GM12865 (cell line): ENCODE results near the gene CAP2.

Experiments
- DNase-seq: peaks from one replicate; pipeline ENCODE4 v3.0.0; 2010; ENCODE audit warnings: low read depth
- H3K4me3 ChIP-seq: 2 replicates; pipeline ENCODE4 v1.5.1; 2011; ENCODE audit warnings: mild to moderate bottlenecking, low read depth, low read length, control low read depth
- TF ChIP-seq, protein P1 (sequence below): IDR thresholded peaks from 2 replicates; pipeline ENCODE4 v1.5.1; 2011; ENCODE audit warnings: low read length, control low read depth, low read depth, inconsistent platforms; ENCODE audit not compliant: insufficient read depth; ENCODE audit errors: missing control alignments

CAP2 gene

DNA sequence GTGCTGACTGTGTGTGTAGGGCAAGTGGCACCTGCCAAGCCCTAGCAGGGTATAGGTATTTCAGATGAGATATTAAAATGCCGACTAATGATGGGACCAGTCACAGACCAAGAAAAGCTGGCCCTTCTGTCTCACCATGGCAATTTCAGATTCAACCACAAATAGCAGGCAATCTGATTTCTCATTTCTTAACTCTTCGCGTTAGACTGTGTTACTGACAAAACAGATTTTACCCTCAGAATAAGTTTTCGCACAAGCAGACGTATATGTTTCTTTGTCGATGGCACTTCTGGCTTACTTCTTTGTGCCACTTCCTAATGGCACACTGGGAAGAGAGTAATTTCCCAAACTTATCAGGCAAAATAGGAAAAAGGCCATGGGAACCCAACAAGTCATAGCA is 58.7 kb downstream of the CAP2 start:
- TF ChIP-seq, protein P1, sequence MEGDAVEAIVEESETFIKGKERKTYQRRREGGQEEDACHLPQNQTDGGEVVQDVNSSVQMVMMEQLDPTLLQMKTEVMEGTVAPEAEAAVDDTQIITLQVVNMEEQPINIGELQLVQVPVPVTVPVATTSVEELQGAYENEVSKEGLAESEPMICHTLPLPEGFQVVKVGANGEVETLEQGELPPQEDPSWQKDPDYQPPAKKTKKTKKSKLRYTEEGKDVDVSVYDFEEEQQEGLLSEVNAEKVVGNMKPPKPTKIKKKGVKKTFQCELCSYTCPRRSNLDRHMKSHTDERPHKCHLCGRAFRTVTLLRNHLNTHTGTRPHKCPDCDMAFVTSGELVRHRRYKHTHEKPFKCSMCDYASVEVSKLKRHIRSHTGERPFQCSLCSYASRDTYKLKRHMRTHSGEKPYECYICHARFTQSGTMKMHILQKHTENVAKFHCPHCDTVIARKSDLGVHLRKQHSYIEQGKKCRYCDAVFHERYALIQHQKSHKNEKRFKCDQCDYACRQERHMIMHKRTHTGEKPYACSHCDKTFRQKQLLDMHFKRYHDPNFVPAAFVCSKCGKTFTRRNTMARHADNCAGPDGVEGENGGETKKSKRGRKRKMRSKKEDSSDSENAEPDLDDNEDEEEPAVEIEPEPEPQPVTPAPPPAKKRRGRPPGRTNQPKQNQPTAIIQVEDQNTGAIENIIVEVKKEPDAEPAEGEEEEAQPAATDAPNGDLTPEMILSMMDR: no peak
- no peak overlapping the region for H3K4me3 ChIP-seq
- no peak for DNase-seq

- TF ChIP-seq, protein P1: no peak
- no peak for DNase-seq
- no peak overlapping the region for H3K4me3 ChIP-seq
Measured at GRCh38 chr6:17454316-17455005, 61.1 kb downstream of the CAP2 start.

DNA sequence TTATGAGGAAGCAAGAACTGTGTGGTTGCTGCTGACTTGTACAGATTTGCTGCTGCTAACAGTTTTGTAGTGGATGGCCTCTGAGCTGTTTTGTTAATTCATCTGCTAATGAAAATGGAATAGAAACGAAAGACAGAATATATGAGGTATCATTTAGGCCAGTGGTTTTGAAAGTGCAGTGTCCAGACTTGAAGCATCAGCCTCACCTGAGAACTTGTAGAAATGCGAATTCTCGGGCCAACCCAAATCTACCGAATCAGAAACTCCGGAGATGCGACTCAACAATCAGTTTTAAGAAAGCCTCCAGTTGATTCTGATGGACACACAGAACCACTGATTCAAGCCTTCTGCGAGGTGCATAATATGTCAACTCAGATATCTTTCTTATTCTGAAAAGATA is 62.5 kb downstream of the CAP2 start:
- DNase-seq: no peak
- no peak overlapping the region for H3K4me3 ChIP-seq
- TF ChIP-seq, protein P1: no peak

DNA sequence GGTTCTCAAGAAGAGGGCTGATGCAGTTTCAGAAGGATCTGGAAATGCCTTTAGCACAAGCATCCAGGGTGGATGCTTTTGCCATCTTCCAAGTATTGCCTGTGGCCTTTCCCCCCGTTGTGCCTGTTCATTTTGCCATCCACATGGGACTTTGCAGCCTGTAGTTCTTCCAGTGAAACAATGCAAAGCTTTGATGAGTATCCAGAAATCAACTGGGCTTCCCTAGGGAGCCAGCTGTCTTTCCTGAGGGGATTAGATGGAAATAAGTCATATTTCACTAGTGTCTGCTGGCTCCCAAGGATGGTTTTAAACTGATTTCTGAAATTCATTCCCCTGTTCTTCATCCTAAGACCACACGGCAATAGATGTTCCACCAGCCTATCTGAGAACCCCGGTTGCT is 63.3 kb downstream of the CAP2 start:
- no peak for DNase-seq
- TF ChIP-seq, protein P1: no peak

GRCh38 chr6:17457405-17457804 is 64.0 kb downstream of the CAP2 start:
- TF ChIP-seq, protein P1: no peak
- DNase-seq: no peak
- H3K4me3 ChIP-seq: no peak overlapping the region

More for the DNA sequence above, 63.3 kb downstream of the CAP2 start:
- H3K4me3 ChIP-seq: no peak overlapping the region

DNA sequence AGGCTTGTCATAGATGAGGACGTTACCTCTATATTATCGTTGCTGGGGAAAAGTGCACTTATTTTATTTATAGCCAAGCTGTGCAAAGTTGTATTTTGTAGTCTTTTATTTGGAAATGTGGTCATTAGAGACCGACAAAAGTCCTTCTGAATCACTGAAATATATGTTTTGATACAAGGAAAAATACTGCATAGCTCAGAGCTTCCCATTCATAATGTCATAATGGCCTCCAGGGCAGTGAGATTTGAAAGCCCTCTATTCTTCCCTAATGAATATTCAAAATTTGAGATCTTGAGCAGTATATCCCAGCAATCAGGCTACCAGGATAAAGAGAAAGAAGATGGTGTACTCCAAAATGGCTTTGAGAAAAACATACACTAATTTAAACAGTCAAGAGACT is 64.6 kb downstream of the CAP2 start:
- H3K4me3 ChIP-seq: no peak overlapping the region
- no peak for DNase-seq
- TF ChIP-seq, protein P1: no peak

DNA sequence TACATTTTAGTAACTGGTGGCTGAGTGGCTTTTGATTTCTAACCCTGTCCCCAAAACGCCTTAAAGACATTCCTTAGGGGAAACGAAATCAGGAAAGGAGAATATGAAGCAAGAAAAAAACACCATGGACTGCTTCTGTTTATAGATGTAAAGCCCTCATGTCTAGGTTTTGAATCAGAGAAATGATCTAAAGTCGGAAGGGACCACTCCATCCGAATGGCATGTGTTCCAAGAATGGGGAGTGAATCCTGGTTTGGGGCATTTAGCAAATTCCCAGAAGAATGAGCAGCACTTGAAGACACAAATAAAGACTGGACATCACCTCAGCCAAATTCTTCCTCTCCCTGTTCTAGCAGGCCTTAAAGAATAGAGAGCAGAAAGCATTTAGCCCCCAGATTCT is 65.6 kb downstream of the CAP2 start:
- no peak overlapping the region for H3K4me3 ChIP-seq
- TF ChIP-seq, protein P1: no peak
- DNase-seq: no peak
